Hepatocyte (in vitro differentiated cells): ENCODE data around the gene RASGRP3. TPM values are rescaled to one million over a fixed set of nuclear protein-coding genes. Genes with fewer than 3 reads are reported as not detected.

Experiments used
- DNase-seq: peaks from one replicate; pipeline ENCODE4 v3.0.0-alpha.2; 2016; ENCODE audit warnings: low spot score
- H2AFZ ChIP-seq: fragments of 200-600 bp; sonication (generic); 2 replicates; pipeline ENCODE4 v1.6.0; 2016; ENCODE audit warnings: antibody characterized with exemption, mild to moderate bottlenecking
- H3K27ac ChIP-seq: fragments of 200-600 bp; sonication (generic); 2 replicates; pipeline ENCODE4 v1.5.1; 2016; ENCODE audit warnings: mild to moderate bottlenecking
- H3K27me3 ChIP-seq: fragments of 200-600 bp; sonication (generic); 2 replicates; pipeline ENCODE4 v1.6.1; 2016
- H3K36me3 ChIP-seq: fragments of 200-600 bp; sonication (generic); replicated peaks from 2 replicates; pipeline ENCODE4 v1.5.1; 2016; ENCODE audit warnings: low read depth; ENCODE audit not compliant: insufficient read depth
- H3K4me1 ChIP-seq: fragments of 200-600 bp; sonication (generic); 2 replicates; pipeline ENCODE4 v1.5.1; 2016; ENCODE audit warnings: mild to moderate bottlenecking, moderate library complexity; ENCODE audit not compliant: insufficient read depth
- H3K4me2 ChIP-seq: fragments of 200-600 bp; sonication (generic); 2 replicates; pipeline ENCODE4 v1.6.0; 2016
- H3K4me3 ChIP-seq: fragments of 200-600 bp; sonication (generic); 2 replicates; pipeline ENCODE4 v1.5.1; 2016; ENCODE audit warnings: mild to moderate bottlenecking
- H3K79me2 ChIP-seq: fragments of 200-600 bp; sonication (generic); 2 replicates; pipeline ENCODE4 v1.6.0; 2017; ENCODE audit warnings: mild to moderate bottlenecking
- H3K9me2 ChIP-seq: fragments of 200-600 bp; sonication (generic); replicated peaks from 2 replicates; pipeline ENCODE4 v1.6.0; 2017; ENCODE audit warnings: mild to moderate bottlenecking; ENCODE audit not compliant: insufficient read depth
- H3K9me3 ChIP-seq: fragments of 200-600 bp; sonication (generic); 2 replicates; pipeline ENCODE4 v1.5.1; 2016; ENCODE audit warnings: low read depth, mild to moderate bottlenecking
- H4K20me1 ChIP-seq: fragments of 200-600 bp; sonication (generic); 2 replicates; pipeline ENCODE4 v1.6.0; 2016; ENCODE audit warnings: mild to moderate bottlenecking; ENCODE audit not compliant: insufficient read depth, poor library complexity, severe bottlenecking
- EZH2 ChIP-seq: fragments of 200-600 bp; sonication (generic); IDR thresholded peaks from 2 replicates; pipeline ENCODE4 v1.6.1; 2016; ENCODE audit warnings: antibody characterized with exemption, mild to moderate bottlenecking, borderline replicate concordance
- EZH2phosphoT487 ChIP-seq: fragments of 200-600 bp; sonication (generic); IDR thresholded peaks from one replicate; pipeline ENCODE4 v1.6.1; 2018; ENCODE audit warnings: antibody characterized with exemption, mild to moderate bottlenecking, low read depth, moderate library complexity; ENCODE audit not compliant: unreplicated experiment, severe bottlenecking
- WGBS: methylation state at CpG from one replicate; pipeline ENCODE4 v1.1.6; 2016; ENCODE audit warnings: low lambda C conversion rate; ENCODE audit errors: missing lambda C conversion rate; 5-methylcytosine and 5-hydroxymethylcytosine counted together
- polyA plus RNA-seq: library from polyadenylated mRNA; unstranded; fragments of >200 nt; fragmentation: Nextera tagmentation; extraction: Ambion mirVana; gene quantifications from 2 replicates; pipeline ENCODE4 v1.2.1, GENCODE V29; 2016
- total RNA-seq: library from RNA; depleted of rRNA; stranded (reverse); fragments of >200 nt; gene quantifications from 2 replicates; pipeline ENCODE4 v1.2.3, GENCODE V29; 2014
- TF ChIP-seq, protein P1 (sequence below): fragments of 200-600 bp; sonication (generic); IDR thresholded peaks from 2 replicates; pipeline ENCODE4 v1.5.1; 2016; ENCODE audit warnings: antibody characterized with exemption, mild to moderate bottlenecking; ENCODE audit not compliant: poor library complexity

The RASGRP3 gene
- total and polyA plus RNA-seq, 2 experiments from 2014 or later, result 1.7 to 8.6 TPM

DNA sequence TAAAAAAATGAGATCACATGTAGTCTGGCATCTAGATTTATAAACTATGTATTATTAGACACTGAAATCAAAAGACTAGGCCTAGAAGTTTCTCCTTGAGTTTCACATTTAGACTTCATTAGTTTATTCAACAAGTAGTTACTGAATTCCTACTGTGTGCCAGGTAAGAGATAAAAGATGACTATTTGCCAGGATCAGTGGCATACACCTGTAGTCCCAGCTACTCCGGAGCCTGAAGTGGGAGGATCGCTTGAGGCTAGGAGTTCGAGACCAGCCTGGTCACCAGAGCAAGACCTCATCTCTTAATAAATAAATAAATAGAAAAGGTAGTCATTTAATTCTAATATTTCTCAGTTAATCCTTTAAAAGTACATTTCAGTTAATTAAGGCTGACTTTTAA is 120.6 kb downstream of the RASGRP3 start:
- no peak overlapping the region for H3K4me3 ChIP-seq
- H3K9me3 ChIP-seq, result no peaks in the 10 kb centered on the region
- peak overlapping the region; percentile 95 for H3K4me2 ChIP-seq
- peaks cover 14% of the 10 kb centered on the region for H3K4me1 ChIP-seq
- no peaks in the 10 kb centered on the region for H3K9me2 ChIP-seq
- no peak overlapping the region for H3K27ac ChIP-seq
- DNase-seq, result no peak
- no peak overlapping the region for H2AFZ ChIP-seq
- peaks cover 7% of the 10 kb centered on the region for H4K20me1 ChIP-seq
- H3K36me3 ChIP-seq, result no peaks in the 10 kb centered on the region
- H3K79me2 ChIP-seq, result peaks cover 47% of the 10 kb centered on the region
- no peaks in the 10 kb centered on the region for H3K27me3 ChIP-seq
- WGBS, result 89% methylated on average over 3 of the region's 3 CpGs
- TF ChIP-seq, protein P1, sequence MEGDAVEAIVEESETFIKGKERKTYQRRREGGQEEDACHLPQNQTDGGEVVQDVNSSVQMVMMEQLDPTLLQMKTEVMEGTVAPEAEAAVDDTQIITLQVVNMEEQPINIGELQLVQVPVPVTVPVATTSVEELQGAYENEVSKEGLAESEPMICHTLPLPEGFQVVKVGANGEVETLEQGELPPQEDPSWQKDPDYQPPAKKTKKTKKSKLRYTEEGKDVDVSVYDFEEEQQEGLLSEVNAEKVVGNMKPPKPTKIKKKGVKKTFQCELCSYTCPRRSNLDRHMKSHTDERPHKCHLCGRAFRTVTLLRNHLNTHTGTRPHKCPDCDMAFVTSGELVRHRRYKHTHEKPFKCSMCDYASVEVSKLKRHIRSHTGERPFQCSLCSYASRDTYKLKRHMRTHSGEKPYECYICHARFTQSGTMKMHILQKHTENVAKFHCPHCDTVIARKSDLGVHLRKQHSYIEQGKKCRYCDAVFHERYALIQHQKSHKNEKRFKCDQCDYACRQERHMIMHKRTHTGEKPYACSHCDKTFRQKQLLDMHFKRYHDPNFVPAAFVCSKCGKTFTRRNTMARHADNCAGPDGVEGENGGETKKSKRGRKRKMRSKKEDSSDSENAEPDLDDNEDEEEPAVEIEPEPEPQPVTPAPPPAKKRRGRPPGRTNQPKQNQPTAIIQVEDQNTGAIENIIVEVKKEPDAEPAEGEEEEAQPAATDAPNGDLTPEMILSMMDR, result no peak
- TF ChIP-seq EZH2phosphoT487 (no peak), EZH2 (no peak)

DNA sequence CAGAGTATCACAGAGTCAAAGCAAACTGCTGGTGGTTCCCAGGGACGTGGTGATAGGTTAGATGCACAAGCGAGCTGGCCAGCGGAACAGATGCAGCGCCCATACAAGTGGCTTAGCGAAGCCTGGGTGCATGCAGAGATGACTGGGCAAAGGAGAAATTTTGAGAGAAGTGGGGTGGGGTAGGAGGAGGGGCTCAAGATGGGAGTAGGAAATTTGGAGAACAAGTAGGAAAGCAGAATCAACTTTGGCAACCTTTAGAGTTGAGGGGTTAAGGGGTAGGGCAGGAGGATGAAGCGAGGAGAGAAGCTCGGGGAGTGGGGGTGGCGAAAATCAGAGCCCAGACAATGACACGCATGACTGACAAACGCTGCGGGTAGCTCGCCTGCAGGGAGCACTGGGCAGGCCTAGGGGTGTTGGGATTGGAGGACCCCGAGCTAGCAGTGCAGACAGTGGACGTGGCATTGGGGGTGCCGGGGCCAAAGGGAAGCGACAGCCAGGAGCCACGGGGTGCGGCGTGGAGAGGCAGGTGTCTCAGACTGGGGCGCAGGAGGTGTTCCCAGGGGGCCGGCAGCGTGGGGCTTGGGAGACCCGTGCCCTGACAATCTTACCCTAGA is 122.2 kb downstream of the RASGRP3 start:
- Histone ChIP-seq H3K27me3 (no peaks in the 10 kb centered on the region), H3K9me2 (no peaks in the 10 kb centered on the region), H2AFZ (peak overlapping the region; percentile 53), H3K4me3 (peak overlapping the region; percentile 32), H3K4me1 (peaks cover 14% of the 10 kb centered on the region), H3K9me3 (no peaks in the 10 kb centered on the region), H4K20me1 (peaks cover 7% of the 10 kb centered on the region), H3K79me2 (peaks cover 47% of the 10 kb centered on the region), H3K27ac (peak overlapping the region; percentile 70), H3K4me2 (peak overlapping the region; percentile 95), H3K36me3 (no peaks in the 10 kb centered on the region)
- 2% methylated on average over 22 of the region's 23 CpGs for WGBS
- TF ChIP-seq, protein P1, result no peak
- no peak for TF ChIP-seq EZH2
- no peak for TF ChIP-seq EZH2phosphoT487
- DNase-seq, result peak; percentile 47

DNA sequence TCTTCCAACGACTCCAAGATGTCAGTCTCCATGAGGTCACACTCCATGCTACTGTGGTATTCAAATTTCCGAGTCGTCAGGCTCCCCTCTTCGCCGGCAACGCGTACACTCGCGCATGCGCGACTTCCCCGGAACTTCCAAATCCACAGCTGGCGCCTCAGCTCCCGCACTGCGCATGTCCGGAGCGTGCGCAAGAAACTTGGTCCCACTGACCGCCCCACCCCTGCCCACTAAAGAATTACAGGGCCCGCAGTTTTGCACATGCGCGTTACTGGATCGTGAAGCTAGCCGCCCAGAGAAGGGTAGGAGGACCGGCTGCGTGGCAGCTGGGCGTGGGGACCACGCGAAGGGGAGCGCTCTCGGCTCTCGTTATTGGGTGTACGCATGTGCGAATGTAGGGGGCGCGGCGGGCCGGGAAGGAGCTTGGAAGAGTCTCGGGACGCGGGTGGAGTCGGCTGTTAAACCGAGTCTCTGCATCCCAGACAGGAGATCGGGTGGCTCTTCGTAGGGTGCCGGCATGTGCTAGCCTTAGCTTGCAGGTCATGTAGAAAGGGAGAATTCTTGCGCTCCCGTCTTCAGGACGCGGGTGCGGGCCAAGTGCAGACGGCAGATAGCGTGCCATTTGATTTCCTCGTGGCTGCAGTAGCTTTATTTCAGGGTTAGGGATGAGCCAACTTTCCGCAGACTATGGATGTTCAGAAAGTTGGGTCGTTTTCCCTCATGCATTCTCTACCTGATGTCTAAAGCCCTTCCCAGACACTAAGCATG is 122.9 kb downstream of the RASGRP3 start, which contains the start of gene FAM98A:
TSS of gene FAM98A (minus strand) at position 125 of the 768 bp plus-strand sequence. CDS start at position 47, 78 bp downstream.
- peaks cover 43% of the 10 kb centered on the region for H3K79me2 ChIP-seq
- H3K27ac ChIP-seq, result peak within 1 kb of the TSS; percentile 70
- peaks cover 7% of the 10 kb centered on the region for H4K20me1 ChIP-seq
- H3K9me2 ChIP-seq, result no peaks in the 10 kb centered on the region
- H3K4me3 ChIP-seq, result peak within 1 kb of the TSS; percentile 32
- H3K36me3 ChIP-seq, result no peaks in the 10 kb centered on the region
- peaks cover 14% of the 10 kb centered on the region for H3K4me1 ChIP-seq
- TF ChIP-seq, protein P1, result no peak
- TF ChIP-seq EZH2 (no peak), EZH2phosphoT487 (no peak)
- no peaks in the 10 kb centered on the region for H3K9me3 ChIP-seq
- peak within 1 kb of the TSS; percentile 60 for H2AFZ ChIP-seq
- H3K4me2 ChIP-seq, result peak within 1 kb of the TSS; percentile 95
- peak; percentile 100 for DNase-seq
- WGBS, result under 1% methylated on average over 56 of the region's 56 CpGs
- no peaks in the 10 kb centered on the region for H3K27me3 ChIP-seq
